Cardiac atrium fibroblast (primary cell): ENCODE results near the gene ADGRG2. TPM values are rescaled to one million over a fixed set of nuclear protein-coding genes. Genes with fewer than 3 reads are reported as not detected.

Experiments used
- total RNA-seq: library from RNA; depleted of rRNA; stranded (reverse); fragments of >200 nt; gene quantifications from 2 replicates; pipeline ENCODE4 v1.2.3, GENCODE V29; 2015

Gene ADGRG2
- 0.18 and 2.3 TPM in 2 replicates for total RNA-seq

GRCh38 chrX:19121898-19122640, at the start of gene ADGRG2:
Gene ADGRG2 (minus strand): TSS chrX:19122468. CDS start chrX:19068834, 53,634 bp downstream.

GRCh38 chrX:18983666-18984380, 138.4 kb downstream of the ADGRG2 start, which contains the start of gene PHKA2:
Gene PHKA2 (minus strand): TSS chrX:18984114. CDS start chrX:18983932, 182 bp downstream.

Other genes with a start within 250 kb of the ADGRG2 start
- 6.2 and 9.4 TPM in 2 replicates for gene PHKA2, start 138.4 kb downstream of the ADGRG2 start, total RNA-seq
- 26.5 and 62.2 TPM in 2 replicates for gene PDHA1, start 221.5 kb upstream of the ADGRG2 start, total RNA-seq